Brain pericyte (primary cell): ENCODE results near the gene DNAH1.

Experiments
- DNase-seq: peaks from one replicate; pipeline ENCODE4 v3.0.0-alpha.2; 2012; ENCODE audit warnings: low read depth, low spot score

Gene DNAH1

DNA sequence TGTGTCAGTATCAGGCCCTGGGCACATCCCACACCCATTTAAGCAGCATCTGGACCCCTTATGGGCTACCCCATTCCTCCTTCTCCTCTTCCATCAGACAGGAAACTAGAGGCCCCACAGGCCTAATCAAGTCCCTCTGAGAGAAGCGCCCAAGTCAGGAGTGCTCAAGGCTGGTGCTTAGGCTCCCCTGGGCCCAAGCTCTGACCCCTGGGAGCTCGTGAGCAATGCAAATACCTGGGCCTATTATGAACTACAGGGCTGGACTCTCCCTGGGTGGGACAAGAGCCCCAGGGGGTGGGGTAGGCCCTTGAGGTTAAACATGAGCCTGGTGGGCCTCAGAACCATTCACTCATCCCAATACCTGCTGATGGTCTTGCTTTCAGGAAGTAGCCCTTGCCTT is 71.4 kb downstream of the DNAH1 start:
- no peak for DNase-seq

DNA sequence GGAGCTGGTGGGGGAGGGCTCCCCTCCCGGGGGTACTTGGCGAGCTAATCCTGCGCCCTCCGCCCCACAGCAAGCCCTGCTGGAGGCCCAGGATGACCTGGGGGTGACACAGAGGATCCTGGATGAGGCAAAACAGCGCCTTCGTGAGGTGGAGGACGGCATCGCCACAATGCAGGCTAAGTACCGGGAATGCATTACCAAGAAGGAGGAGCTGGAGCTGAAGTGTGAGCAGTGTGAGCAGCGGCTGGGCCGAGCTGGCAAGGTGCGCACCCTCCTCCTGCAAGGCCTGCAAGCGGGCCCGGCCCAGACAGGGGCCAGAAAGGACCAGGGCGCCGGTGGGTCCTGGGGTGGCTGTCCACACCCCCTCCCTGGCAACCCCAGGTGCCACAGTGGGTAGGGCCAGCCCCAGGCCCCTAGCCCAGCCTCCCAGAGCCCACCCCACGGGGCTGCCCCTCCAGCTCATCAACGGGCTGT is 72.3 kb downstream of the DNAH1 start:
- DNase-seq = no peak

DNA sequence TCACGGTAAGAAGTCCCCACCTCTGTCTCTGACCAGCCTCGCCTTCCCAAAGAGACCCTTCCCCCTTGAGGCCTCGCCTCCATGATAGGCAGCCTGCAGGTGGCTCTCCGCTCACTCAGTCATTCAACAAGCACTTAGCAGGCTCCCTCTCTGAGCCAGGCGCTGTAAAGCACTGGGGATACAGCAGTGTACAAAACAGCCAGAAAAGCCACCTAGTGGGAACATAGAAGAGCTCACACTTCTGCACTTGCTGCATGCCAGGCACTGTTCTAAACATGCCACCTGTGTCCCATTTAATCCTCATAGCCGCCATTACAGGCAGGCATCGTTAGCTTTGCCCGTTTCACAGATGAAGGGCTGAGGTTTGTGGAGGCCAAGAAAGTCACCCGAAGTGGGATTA is 72.8 kb downstream of the DNAH1 start:
- DNase-seq = no peak

DNA sequence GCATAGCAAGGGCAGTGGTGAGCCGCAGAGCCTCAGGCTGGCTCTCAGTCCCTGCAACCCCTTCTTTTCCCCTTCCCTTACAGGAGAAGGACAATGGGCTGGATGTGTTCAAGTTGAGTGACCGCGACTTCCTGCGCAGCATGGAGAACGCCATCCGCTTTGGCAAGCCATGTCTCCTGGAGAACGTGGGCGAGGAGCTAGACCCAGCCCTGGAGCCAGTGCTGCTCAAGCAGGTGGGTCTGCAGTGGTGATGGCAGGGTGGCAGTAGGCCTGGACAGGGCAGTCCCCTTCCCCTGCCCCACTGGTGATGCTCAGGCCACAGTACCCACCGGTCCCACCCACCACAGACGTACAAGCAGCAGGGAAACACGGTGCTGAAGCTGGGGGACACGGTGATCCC is 75.0 kb downstream of the DNAH1 start:
- no peak for DNase-seq

DNA sequence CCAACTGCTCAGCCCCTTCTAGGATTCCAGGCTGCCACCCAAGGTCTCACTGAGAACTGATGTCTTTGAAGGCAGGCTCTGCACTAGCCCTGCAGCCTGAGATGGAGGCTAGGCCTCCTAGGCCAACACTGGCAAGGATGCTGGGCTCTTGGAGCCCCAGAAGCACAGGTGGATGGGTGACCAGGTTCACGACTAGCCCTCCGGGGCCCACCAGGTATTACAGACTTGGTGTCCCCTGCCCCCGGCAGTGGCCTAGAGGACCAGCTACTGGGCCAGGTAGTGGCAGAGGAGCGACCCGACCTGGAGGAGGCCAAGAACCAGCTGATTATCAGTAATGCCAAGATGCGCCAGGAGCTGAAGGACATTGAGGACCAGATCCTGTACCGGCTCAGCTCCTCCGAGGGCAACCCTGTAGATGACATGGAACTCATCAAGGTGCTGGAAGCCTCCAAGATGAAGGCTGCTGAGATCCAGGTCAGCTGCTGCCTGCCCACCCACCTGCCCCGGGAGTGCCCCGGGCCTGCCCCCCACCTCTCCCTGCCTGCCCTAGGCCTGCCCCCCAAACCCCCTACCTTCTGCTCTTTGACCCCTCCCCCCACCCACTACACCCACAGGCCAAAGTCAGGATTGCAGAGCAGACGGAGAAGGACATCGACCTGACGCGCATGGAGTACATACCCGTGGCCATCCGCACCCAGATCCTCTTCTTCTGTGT is 76.3 kb downstream of the DNAH1 start:
- no peak for DNase-seq

DNA sequence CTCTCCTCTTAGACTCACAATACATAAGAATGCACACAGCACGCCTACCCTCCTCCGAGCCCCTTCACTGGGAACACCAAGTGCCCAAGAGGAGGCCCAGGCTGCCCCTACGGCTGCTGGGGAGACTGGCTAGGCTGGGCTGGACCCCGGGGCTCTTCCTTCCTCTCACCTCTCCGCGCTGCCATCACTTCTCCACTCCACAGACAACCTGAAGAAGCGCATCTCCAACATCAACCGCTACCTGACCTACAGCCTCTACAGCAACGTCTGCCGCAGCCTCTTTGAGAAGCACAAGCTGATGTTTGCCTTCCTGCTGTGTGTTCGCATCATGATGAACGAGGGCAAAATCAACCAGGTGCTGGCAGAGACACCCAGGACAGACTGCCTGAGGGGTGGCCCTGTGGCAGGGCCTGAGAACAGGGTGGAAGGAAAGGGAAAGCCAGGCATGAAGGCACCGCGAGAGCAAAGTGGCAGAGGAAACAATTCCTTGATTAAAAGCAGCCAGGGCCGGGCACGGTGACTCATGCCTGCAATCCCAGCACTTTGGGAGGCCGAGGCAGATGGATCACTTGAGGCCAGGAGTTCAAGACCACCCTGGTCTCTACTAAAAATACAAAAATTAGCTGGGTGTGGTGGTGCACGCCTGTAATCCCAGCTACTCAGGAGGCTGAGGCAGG is 77.2 kb downstream of the DNAH1 start:
- no peak for DNase-seq

DNA sequence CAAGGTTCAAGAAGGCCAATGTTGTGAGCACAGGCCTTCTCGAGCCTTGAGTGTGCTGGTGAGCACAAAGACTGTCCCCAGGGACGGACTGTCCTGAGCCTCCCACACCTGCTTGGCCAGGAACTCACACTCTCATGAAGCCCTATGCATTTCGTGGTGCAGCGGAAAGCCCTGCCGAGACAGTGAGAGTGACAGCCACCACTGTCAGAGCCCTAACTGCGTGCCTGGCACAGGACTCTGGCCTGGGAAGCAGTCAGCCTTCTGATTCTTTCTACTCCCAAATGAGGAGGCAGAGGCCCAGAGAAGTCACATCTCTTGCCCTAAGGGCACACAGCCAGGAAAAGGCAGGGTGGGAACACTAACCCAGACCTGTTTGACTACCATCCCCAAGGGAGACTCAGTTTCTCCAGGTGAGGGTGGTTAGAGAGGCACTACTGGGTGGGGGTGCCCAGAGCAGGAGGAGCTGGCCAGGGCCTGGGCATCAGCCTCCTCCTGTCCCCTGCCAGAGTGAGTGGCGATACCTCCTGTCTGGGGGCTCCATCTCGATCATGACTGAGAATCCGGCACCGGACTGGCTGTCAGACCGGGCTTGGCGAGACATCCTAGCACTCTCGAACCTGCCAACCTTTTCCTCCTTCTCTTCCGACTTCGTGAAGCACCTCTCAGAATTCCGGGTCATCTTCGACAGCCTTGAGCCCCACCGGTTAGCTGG is 78.0 kb downstream of the DNAH1 start:
- DNase-seq = no peak

DNA sequence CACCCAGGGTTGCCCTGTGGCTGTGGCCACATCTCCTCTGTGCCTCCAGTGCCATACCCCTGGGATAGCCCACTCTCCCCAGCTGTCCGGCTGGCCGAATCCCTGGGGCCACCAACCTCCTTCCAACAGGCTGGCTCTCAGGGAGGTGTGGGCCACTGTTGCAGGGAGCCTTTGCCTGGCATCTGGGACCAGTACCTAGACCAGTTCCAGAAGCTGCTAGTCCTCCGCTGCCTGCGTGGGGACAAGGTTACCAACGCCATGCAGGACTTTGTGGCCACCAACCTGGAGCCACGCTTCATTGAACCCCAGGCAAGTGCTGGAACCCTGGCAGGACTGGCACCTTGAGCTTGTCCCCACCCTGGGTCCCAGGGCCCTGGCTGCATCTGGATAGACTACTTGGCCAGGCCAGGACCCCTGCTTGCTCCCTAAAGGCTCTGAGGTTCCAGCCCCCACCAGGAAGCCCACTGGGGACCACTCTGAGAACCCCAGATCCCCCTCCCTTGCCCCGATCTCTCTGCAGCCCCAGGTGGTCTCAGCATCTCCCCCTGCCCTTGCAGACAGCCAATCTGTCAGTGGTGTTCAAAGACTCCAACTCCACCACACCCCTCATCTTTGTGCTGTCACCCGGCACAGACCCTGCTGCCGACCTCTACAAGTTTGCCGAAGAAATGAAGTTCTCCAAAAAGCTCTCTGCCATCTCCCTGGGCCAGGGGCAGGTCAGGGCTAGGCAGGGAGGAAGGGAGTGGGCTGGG is 78.8 kb downstream of the DNAH1 start:
- no peak for DNase-seq

DNA sequence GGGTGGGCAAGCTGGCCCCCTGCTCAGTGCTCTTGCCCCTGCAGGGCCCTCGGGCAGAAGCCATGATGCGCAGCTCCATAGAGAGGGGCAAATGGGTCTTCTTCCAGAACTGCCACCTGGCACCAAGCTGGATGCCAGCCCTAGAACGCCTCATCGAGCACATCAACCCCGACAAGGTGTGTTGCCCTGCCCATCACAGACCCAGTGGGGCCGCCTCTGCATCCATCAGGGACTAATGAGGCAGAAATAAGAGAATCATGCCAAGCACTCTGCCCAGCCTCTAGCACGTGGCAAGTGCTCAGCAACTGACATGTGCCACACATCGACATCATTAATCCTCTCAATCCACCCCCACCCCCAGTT is 79.4 kb downstream of the DNAH1 start:
- no peak for DNase-seq

DNA sequence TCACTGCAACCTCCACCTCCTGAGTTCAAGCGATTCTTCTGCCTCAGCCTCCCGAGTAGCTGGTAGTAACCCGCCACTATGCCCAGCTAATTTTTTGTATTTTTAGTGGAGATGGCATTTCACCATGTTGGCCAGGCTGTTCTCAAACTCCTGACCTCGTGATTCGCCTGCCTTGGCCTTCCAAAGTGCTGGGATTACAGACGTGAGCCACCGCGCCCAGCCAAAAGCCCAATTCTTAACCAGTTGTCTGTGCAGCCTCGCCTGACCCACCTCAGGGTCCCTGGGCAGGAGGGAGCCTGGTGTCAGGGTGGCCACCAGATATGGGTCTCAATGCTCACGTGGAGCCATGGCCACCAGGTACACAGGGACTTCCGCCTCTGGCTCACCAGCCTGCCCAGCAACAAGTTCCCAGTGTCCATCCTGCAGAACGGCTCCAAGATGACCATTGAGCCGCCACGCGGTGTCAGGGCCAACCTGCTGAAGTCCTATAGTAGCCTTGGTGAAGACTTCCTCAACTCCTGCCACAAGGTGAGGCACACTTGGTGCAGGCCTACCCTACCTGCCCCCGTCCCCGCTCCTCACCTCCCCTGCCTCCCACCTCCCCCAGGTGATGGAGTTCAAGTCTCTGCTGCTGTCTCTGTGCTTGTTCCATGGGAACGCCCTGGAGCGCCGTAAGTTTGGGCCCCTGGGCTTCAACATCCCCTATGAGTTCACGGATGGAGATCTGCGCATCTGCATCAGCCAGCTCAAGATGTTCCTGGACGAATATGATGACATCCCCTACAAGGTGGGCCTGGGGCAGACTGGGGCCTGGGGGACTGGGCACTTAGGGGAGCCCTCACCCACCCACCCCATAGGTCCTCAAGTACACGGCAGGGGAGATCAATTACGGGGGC is 80.1 kb downstream of the DNAH1 start:
- no peak for DNase-seq

DNA sequence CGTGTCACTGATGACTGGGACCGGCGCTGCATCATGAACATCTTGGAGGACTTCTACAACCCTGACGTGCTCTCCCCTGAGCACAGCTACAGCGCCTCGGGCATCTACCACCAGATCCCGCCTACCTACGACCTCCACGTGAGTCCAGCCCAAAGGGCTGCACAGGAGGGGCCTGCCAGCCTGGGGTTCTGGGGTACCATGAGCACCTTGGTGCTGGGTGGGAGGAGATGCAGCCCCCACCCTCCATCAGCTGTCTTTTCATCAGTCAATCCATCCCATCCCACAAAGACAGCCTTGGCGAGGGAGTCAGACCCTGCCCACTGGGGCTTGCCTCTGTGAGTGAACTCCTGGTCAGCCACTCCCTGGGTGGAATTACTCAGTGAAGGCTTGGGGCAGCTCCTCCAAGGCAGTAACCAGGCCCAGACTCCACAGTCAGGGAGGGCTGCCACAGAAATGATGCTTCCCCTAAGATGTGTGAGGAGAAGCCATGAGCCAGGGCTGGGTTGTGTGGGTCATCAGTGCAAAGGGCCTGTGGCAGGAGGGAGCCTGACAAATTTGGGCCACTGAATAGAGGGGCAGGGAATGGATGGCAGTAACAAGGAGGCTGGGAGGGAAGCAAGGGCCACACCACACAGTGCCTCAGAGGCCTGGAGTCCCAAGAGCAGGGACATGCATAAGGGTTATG is 80.9 kb downstream of the DNAH1 start:
- DNase-seq = no peak

DNA sequence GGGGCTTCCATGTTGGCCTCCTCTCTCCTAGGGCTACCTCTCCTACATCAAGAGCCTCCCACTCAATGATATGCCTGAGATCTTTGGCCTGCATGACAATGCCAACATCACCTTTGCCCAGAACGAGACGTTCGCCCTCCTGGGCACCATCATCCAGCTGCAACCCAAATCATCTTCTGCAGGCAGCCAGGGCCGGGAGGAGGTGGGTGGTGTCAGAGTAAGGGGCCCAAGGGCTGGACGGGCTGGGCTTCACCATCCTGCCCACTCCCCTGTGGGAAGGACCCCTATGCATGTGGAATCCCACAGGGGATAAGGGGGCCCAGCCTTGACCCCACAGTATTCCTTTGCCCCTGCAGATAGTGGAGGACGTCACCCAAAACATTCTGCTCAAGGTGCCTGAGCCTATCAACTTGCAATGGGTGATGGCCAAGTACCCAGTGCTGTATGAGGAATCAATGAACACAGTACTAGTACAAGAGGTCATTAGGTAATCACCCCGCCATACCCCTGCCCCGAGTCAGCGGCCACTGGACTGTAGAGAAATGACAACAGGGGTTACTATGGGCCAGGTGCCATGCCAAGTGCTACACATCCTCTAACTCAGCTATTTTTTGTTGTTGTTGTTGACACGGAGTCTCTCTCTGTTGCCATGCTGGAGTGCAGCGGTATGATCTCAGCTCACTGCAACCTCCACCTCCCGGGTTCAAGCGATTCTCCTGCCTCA is 81.7 kb downstream of the DNAH1 start:
- no peak for DNase-seq

DNA sequence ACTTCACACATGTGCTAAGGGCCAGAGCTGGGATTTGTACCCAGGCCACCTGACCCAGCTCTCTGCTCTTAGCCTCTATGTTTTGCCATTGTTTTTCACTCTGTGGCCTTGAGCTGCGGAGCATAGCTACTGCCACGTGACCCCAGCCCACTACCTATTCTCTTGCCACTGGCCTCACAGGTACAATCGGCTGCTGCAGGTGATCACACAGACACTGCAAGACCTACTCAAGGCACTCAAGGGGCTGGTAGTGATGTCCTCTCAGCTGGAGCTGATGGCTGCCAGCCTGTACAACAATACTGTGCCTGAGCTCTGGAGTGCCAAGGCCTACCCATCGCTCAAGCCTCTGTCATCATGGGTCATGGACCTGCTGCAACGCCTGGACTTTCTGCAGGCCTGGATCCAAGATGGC is 82.6 kb downstream of the DNAH1 start:
- no peak for DNase-seq

DNA sequence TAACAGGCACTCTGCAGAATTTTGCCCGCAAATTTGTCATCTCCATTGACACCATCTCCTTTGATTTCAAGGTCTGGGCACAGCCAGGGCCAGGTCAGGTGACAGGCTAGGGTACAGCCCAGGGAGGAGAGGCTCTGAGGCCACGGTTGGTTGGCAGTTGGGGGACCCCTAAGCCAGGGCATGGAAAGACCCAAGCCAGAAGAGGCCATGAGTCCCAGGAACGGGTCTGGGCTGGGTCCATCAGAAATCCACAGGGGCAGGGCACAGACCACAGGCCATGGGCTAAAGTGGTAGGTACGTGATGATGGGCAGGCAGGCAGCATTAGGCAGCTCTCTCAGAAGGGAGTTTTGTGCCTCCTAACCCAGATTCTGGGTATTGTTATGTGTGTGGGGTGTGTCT is 83.0 kb downstream of the DNAH1 start:
- DNase-seq = no peak

DNA sequence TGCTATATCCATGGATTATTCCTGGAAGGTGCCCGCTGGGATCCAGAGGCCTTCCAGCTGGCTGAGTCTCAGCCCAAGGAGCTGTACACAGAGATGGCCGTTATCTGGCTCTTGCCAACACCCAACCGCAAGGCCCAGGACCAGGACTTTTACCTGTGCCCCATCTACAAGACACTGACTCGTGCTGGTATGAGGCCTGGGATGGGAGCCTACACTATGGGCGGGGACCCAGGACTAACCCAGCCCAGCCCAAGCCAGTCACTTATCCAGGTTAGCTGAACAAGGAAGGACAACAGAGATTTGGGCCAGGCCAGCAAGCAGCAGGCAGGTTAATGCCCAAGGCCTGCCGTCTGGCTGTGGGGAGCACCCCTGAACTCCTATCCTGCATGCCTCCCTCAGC is 83.5 kb downstream of the DNAH1 start:
- DNase-seq = no peak

DNA sequence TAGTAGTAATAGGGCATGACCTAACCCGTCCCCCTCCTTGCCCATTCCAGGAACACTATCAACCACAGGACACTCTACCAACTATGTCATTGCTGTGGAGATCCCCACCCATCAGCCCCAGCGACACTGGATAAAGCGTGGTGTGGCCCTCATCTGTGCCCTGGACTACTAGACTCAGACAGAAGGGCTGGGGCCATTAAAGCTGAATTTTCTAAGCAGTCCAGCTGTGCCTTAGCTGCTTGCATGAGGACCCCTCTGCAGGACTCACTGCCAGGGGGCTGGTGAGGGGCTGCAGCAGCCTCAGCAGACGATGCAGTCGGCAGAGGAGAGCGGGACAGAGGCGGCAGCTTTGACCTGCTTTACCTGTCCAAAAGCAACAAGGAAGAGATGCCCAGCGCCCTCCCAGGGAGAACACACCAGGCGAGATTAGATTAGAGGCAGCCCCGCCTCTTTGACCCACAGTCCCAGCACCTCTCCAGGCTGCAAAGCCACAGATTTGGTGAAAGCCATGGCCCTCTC is 84.2 kb downstream of the DNAH1 start:
- DNase-seq = no peak

DNA sequence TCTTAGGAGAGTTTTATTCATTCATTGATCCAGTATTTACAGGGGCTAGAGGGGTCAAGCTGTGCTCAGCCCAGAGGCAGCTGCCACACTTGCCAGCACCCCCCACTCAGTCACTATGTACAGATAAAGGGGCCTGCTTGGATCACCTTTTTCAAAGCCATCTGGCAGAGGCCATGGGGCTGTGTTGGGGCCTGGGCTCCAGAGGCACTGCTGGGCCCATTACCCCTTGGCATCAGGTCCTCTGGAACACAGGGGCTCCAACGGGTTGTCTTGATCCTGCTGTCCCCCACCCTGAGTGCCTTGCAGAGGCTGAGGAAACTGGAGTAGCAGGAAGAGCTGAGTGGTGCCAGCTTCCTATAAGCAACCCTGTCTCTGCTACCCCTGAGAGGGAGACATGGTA is 84.9 kb downstream of the DNAH1 start:
- DNase-seq = no peak

DNA sequence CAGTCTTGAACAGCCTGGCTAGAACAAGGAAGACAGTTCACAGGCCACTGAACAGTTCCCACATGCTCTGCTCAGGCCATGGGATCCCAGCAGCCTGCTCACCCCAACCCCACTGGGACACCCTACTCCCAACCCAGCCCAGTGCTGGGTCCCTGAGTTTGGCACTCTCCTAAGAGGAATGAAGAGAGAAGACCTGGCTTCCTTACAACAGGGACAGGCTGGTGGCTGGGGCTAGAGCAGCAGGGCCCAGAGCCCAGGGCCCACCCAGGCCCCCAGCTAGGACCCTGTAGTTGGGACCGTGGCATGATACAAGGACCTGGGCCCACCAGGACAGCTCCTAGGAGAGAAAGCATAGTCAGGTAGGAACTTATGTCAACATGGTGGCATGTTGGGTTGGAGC is 85.4 kb downstream of the DNAH1 start:
- no peak for DNase-seq

DNA sequence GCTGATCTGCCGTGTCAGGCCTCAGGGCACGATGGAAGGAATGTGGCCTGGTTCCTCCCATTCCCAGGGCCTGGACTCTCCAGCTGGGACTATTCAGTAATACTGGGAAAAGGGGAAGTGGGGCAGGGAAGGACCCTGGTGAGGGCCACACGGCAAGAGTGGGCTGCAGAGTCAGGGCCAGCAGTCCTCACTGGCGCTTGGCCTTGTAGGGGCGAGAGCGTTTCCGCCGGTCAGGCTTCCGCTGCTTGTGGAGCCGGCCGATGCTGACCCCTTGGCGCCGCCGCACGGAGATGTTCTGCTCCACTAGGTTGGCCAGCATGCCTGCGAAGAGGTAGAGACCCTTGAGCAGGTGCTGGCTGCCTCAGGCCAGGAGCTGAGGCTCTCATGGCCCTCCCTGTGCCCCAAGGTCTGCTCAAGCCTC is 86.0 kb downstream of the DNAH1 start:
- DNase-seq = no peak
